Esophagus squamous epithelium (tissue), 5 donors: Measurements from ENCODE around the gene TMEM218. TPM values are rescaled to one million over a fixed set of nuclear protein-coding genes. Genes with fewer than 3 reads are reported as not detected.

Source experiments
- DNase-seq: peaks from one replicate; lab custom pipeline; 2025; lab: John Stamatoyannopoulos, UW
- H3K27ac ChIP-seq, 4 donors: fragments of 200-600 bp; sonication (generic); one replicate each; pipeline ENCODE4 v1.5.1; 2016 to 2019; ENCODE audit warnings: mild to moderate bottlenecking in 1 of 4
- H3K27me3 ChIP-seq, 4 donors: fragments of 200-600 bp; sonication (generic); 1 replicate in 3 of 4; 2 replicates in 1 of 4; pipeline versions ENCODE4 v1.5.1 to v1.6.0; 2017 to 2021; ENCODE audit warnings: antibody characterized with exemption in 1 of 4
- H3K36me3 ChIP-seq, 3 donors: fragments of 200-600 bp; sonication (generic); one replicate each; pipeline ENCODE4 v1.5.1; 2016 to 2019
- H3K4me1 ChIP-seq, 3 donors: fragments of 200-600 bp; sonication (generic); one replicate each; pipeline ENCODE4 v1.5.1; 2017 to 2019
- H3K4me3 ChIP-seq, 4 donors: fragments of 200-600 bp; sonication (generic); 1 replicate in 3 of 4; 2 replicates in 1 of 4; pipeline ENCODE4 v1.5.1; 2016 to 2019; ENCODE audit warnings: mild to moderate bottlenecking in 2 of 4, moderate library complexity in 1 of 4
- H3K9me3 ChIP-seq, 3 donors: fragments of 200-600 bp; sonication (generic); one replicate each; pipeline ENCODE4 v1.5.1; 2016 to 2019
- CTCF ChIP-seq, 6 experiments: fragments of 450-650 bp in 4 of 6; fragments of 200-600 bp in 2 of 6; sonication (generic) in 2 of 6; IDR thresholded peaks; one replicate each; pipeline ENCODE4 v1.5.1; 2016 to 2019; ENCODE audit warnings: antibody characterized with exemption in 6 of 6, mild to moderate bottlenecking in 4 of 6, moderate library complexity in 4 of 6
- POLR2A ChIP-seq, 4 donors: fragments of 450-650 bp; IDR thresholded peaks; one replicate each; pipeline ENCODE4 v1.6.1; 2017; ENCODE audit warnings: antibody characterized with exemption in 4 of 4, mild to moderate bottlenecking in 4 of 4, moderate library complexity in 3 of 4
- WGBS, 2 donors: methylation state at CpG; one replicate each; pipeline ENCODE4 v1.1.5; 2018; 5-methylcytosine and 5-hydroxymethylcytosine counted together
- intact Hi-C: fragments of 100-400 bp; cut with DNase I; formaldehyde crosslinking; loops from one replicate; pipeline ENCODE4 v1.15.0; 2022
- total RNA-seq, 4 donors: library from RNA; depleted of rRNA; stranded (reverse); fragments of >200 nt; gene quantifications; one replicate each; pipeline ENCODE4 v1.1.0, GENCODE V29; 2016
- donor health status: DM: yes; HTN: yes; CAD: no.

Gene TMEM218
- total RNA-seq, 4 donors from 2014 or later: 7.5 to 17.3 (median 13.9) TPM

GRCh38 chr11:125140233-125140632 lies 28.8 kb upstream of the TMEM218 start:
- DNase-seq: no peak
- H3K4me1 ChIP-seq: peaks cover 0 to 7% (median 6%) of the 10 kb centered on the region in 3 donors
- no peak overlapping the region for H3K27ac ChIP-seq
- no peaks in the 10 kb centered on the region for H3K9me3 ChIP-seq
- intact Hi-C loops: loop anchor here (5.0 kb wide), 1 partner anchor 178 kb away; no protein-coding TSS in a partner anchor
- 17 to 80% methylated on average over 2 to 7 of the region's 8 CpGs for WGBS, 2 donors
- H3K36me3 ChIP-seq: no peaks in the 10 kb centered on the region
- TF ChIP-seq POLR2A (IDR thresholded peaks at IDR 0.05) (no peak), CTCF (IDR thresholded peaks at IDR 0.05) (no peak)
- H3K27me3 ChIP-seq: peaks cover 0 to 51% (median 0%) of the 10 kb centered on the region in 4 donors
- H3K4me3 ChIP-seq: no peak overlapping the region

GRCh38 chr11:125139778-125140177 lies 28.4 kb upstream of the TMEM218 start:
- Histone ChIP-seq H3K4me1 (peaks cover 0 to 7% (median 6%) of the 10 kb centered on the region in 3 donors), H3K4me3 (no peak overlapping the region), H3K9me3 (no peaks in the 10 kb centered on the region), H3K27ac (no peak overlapping the region), H3K27me3 (peaks cover 0 to 50% (median 0%) of the 10 kb centered on the region in 4 donors), H3K36me3 (no peaks in the 10 kb centered on the region)
- 45 to 47% methylated on average over 3 of the region's 3 CpGs for WGBS, 2 donors
- DNase-seq: no peak
- intact Hi-C loops: loop anchor here (5.0 kb wide), 1 partner anchor 177 kb away; no protein-coding TSS in a partner anchor
- TF ChIP-seq CTCF (IDR thresholded peaks at IDR 0.05) (no peak), POLR2A (IDR thresholded peaks at IDR 0.05) (no peak)

GRCh38 chr11:125138966-125139365 lies 27.5 kb upstream of the TMEM218 start:
- Histone ChIP-seq H3K27me3 (peaks cover 0 to 44% (median 0%) of the 10 kb centered on the region in 4 donors), H3K36me3 (no peaks in the 10 kb centered on the region), H3K4me1 (peaks cover 0 to 7% (median 6%) of the 10 kb centered on the region in 3 donors), H3K27ac (no peak overlapping the region), H3K9me3 (no peaks in the 10 kb centered on the region), H3K4me3 (no peak overlapping the region)
- no peak for DNase-seq
- WGBS, 2 donors: 72 to 75% methylated on average over 7 to 8 of the region's 8 CpGs
- intact Hi-C loops: no loop called here
- TF ChIP-seq POLR2A (IDR thresholded peaks at IDR 0.05) (no peak), CTCF (IDR thresholded peaks at IDR 0.05) (no peak)

- H3K9me3 ChIP-seq: no peaks in the 10 kb centered on the region
- H3K4me3 ChIP-seq: no peak overlapping the region
- H3K36me3 ChIP-seq: no peaks in the 10 kb centered on the region
- intact Hi-C loops: no loop called here
- no peak for TF ChIP-seq CTCF (IDR thresholded peaks at IDR 0.05)
- no peak for TF ChIP-seq POLR2A (IDR thresholded peaks at IDR 0.05)
- no peak for DNase-seq
- H3K4me1 ChIP-seq: no peaks in the 10 kb centered on the region
- H3K27ac ChIP-seq: no peak overlapping the region
- peaks cover 0 to 21% (median 0%) of the 10 kb centered on the region in 4 donors for H3K27me3 ChIP-seq
Observed at GRCh38 chr11:125136001-125136400, 24.6 kb upstream of the TMEM218 start.

- Histone ChIP-seq H3K4me3 (no peak overlapping the region), H3K4me1 (no peaks in the 10 kb centered on the region), H3K9me3 (no peaks in the 10 kb centered on the region), H3K27ac (no peak overlapping the region), H3K27me3 (peaks cover 0 to 6% (median 0%) of the 10 kb centered on the region in 4 donors), H3K36me3 (no peaks in the 10 kb centered on the region)
- no peak for TF ChIP-seq POLR2A (IDR thresholded peaks at IDR 0.05)
- TF ChIP-seq CTCF (IDR thresholded peaks at IDR 0.05): no peak
- no peak for DNase-seq
- intact Hi-C loops: no loop called here
- WGBS, 2 donors: 78 to 86% methylated on average over 6 to 7 of the region's 7 CpGs
Observed at GRCh38 chr11:125132596-125132995, 21.2 kb upstream of the TMEM218 start.
